Measurements from ENCODE around the gene RBX1. TPM values are rescaled to one million over a fixed set of nuclear protein-coding genes. Genes with fewer than 3 reads are reported as not detected.
"Not testable (repeated sequence)": the region's sequence is repeated elsewhere in the genome, so short reads cannot be mapped to it uniquely, and the experiment has no call there.

The RBX1 gene
- 78.6 and 78.9 TPM in 2 replicates for total RNA-seq

- ChIA-PET CTCF (interaction anchor here (0.8 to 2.7 kb wide), 5 partner anchors 27 to 350 kb away, joined by 3 to 21 read pairs (median 4); partner anchors contain the start of genes EP300 and ZC3H7B), POLR2A (interaction anchor here (0.5 to 4.6 kb wide), 45 partner anchors 8 to 1096 kb away, joined by 3 to 245 read pairs (median 4); partner anchors contain the start of genes EP300, PHF5A, RANGAP1 and ST13)
- ATAC-seq (ENCODE audit: low read depth) (peak; percentile 83), DNase-seq (peak; percentile 96)
- no peaks in the 10 kb centered on the region for H3K9me3 Mint-ChIP-seq
- peaks cover 39% of the 10 kb centered on the region for H3K36me3 Mint-ChIP-seq (ENCODE audit: low read depth)
- H3K4me3 Mint-ChIP-seq = peak within 1 kb of the TSS; percentile 100
- no peak for TF ChIP-seq CTCF (IDR thresholded peaks at IDR 0.05)
- H3K4me1 Mint-ChIP-seq = peaks cover 30% of the 10 kb centered on the region
- peak within 1 kb of the TSS; percentile 100 for H3K27ac Mint-ChIP-seq
- no peaks in the 10 kb centered on the region for H3K27me3 Mint-ChIP-seq
- intact Hi-C loops (cut with micrococcal nuclease) = loop anchor here (1.0 to 10.0 kb wide), 11 partner anchors 8 to 984 kb away; partner anchors contain the start of genes L3MBTL2, RANGAP1, SLC25A17 and ST13
Measured at GRCh38 chr22:40950962-40951794, at the start of gene RBX1. Gene RBX1, plus strand, starts transcription at chr22:40951378. Its CDS starts 21 bp downstream, at chr22:40951399.

- intact Hi-C loops (cut with micrococcal nuclease) = no loop called here
- POLR2A ChIA-PET = no interaction called here
- H3K4me3 Mint-ChIP-seq = no peak overlapping the region
- TF ChIP-seq CTCF (IDR thresholded peaks at IDR 0.05) = no peak
- DNase-seq = no peak
- H3K27me3 Mint-ChIP-seq = no peaks in the 10 kb centered on the region
- H3K4me1 Mint-ChIP-seq = no peaks in the 10 kb centered on the region
- H3K27ac Mint-ChIP-seq = no peak overlapping the region
- peaks cover 29% of the 10 kb centered on the region for H3K36me3 Mint-ChIP-seq (ENCODE audit: low read depth)
- ATAC-seq (ENCODE audit: low read depth) = no peak
- no peaks in the 10 kb centered on the region for H3K9me3 Mint-ChIP-seq
- CTCF ChIA-PET = no interaction called here
Measured at GRCh38 chr22:40904101-40904500, 47.1 kb upstream of the RBX1 start.

DNA sequence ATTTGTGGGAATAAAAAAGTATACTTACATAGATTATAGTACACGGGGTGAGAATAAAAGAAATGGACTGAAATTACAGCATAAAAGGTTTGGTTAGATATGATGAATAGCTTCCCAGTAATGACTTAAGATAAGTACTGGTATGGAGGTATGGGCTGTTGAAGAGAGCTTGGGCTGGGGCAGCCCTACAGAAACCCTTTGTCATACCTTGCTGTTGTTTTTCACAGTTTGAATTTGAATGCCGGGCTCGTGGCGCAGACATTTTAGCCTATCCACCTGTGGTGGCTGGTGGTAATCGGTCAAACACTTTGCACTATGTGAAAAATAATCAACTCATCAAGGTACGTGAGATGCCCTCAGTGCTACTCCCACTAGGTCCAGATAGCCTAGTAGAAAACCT lies 42.3 kb upstream of the RBX1 start:
- POLR2A ChIA-PET = no interaction called here
- ATAC-seq (ENCODE audit: low read depth) (no peak), DNase-seq (no peak)
- Mint-ChIP-seq H3K27ac (no peak overlapping the region), H3K4me3 (no peak overlapping the region), H3K9me3 (no peaks in the 10 kb centered on the region), H3K4me1 (no peaks in the 10 kb centered on the region), H3K36me3 (ENCODE audit: low read depth) (peaks cover 38% of the 10 kb centered on the region), H3K27me3 (no peaks in the 10 kb centered on the region)
- intact Hi-C loops (cut with micrococcal nuclease) = no loop called here
- no peak for TF ChIP-seq CTCF (IDR thresholded peaks at IDR 0.05)
- CTCF ChIA-PET = interaction anchor here (1.5 kb wide), 1 partner anchor 14 kb away, joined by 6 read pairs; no protein-coding TSS in a partner anchor

DNA sequence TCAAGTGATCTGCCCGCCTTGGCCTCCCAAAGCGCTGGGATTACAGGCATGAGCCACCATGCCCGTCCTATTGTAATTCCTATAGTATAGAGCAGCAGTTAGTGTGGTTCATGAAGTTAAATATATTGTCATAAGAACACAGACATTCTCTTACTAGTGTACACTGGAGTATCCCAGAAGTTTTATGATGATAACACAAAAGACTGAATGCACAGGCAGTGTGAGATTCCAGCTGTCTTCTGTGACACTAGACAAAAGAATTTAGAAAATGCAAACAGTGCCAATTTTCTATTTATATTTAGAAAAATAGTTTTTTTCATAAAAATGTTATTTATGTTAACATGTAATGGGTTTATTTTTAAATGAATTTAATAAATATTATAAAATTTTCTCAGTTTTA lies 39.4 kb upstream of the RBX1 start:
- intact Hi-C loops (cut with micrococcal nuclease) = no loop called here
- Mint-ChIP-seq H3K27me3 (no peaks in the 10 kb centered on the region), H3K9me3 (no peaks in the 10 kb centered on the region), H3K36me3 (ENCODE audit: low read depth) (peaks cover 51% of the 10 kb centered on the region), H3K27ac (no peak overlapping the region), H3K4me1 (no peaks in the 10 kb centered on the region), H3K4me3 (no peak overlapping the region)
- ChIA-PET POLR2A (no interaction called here), CTCF (no interaction called here)
- TF ChIP-seq CTCF (IDR thresholded peaks at IDR 0.05) = no peak
- DNase-seq (no peak), ATAC-seq (ENCODE audit: low read depth) (no peak)

GRCh38 chr22:40912987-40913386 lies 38.2 kb upstream of the RBX1 start:
- CTCF ChIA-PET = interaction anchor here (2.2 kb wide), 1 partner anchor 9 kb away, joined by 7 read pairs; no protein-coding TSS in a partner anchor
- POLR2A ChIA-PET; H3K27me3 Mint-ChIP-seq; intact Hi-C loops (cut with micrococcal nuclease); H3K9me3 Mint-ChIP-seq; DNase-seq; H3K27ac Mint-ChIP-seq; ATAC-seq (ENCODE audit: low read depth); H3K4me3 Mint-ChIP-seq; H3K4me1 Mint-ChIP-seq: not testable (repeated sequence)
- peaks cover 45% of the 10 kb centered on the region for H3K36me3 Mint-ChIP-seq (ENCODE audit: low read depth)

All from activated B cell treated with CpG ODN at 0.5 μM for 24 hours (primary cell).